Measurements from ENCODE around the gene LTC4S. TPM values are rescaled to one million over a fixed set of nuclear protein-coding genes. Genes with fewer than 3 reads are reported as not detected.
A peak's percentile ranks its signal among the peaks of the same experiment; 100 is the strongest.

Gene LTC4S
- polyA plus RNA-seq, 1 experiment: 0.40 TPM

DNA sequence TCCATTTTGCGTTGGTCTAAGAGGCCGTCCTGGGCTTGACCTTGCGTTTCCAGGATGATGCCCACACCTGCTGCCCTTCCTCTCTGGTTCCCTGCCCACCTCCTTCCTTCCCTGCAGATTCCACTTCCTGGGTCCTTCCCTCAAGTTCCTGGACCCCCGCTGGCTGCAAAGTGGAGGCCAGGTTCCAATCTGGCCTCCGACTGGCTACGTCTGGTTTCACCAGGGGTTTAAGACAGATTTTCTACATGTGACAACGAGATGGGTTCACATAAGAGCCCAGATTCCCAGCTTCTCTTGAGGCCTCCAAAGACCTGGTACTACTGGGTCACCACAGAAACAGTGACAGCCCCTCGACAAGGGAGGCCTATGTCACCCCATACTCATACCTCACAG lies 10.8 kb downstream of the LTC4S start:
- ChIA-PET POLR2A (no interaction called here), CTCF (interaction anchor here (0.6 kb wide), 1 partner anchor 9 kb away, joined by 3 read pairs; no protein-coding TSS in a partner anchor)
- Histone ChIP-seq H3K27ac (ENCODE audit: low read depth, low read length) (no peak overlapping the region), H3K4me3 (ENCODE audit: low read depth, low read length) (peak overlapping the region; percentile 77), H3K9me3 (ENCODE audit: control insufficient read depth, insufficient read depth, low read length) (no peaks in the 10 kb centered on the region; the same call in 1 of the 2 replicates), H3K27me3 (ENCODE audit: control insufficient read depth, insufficient read depth, low read length) (no peaks in the 10 kb centered on the region)
- TF ChIP-seq, protein P1, sequence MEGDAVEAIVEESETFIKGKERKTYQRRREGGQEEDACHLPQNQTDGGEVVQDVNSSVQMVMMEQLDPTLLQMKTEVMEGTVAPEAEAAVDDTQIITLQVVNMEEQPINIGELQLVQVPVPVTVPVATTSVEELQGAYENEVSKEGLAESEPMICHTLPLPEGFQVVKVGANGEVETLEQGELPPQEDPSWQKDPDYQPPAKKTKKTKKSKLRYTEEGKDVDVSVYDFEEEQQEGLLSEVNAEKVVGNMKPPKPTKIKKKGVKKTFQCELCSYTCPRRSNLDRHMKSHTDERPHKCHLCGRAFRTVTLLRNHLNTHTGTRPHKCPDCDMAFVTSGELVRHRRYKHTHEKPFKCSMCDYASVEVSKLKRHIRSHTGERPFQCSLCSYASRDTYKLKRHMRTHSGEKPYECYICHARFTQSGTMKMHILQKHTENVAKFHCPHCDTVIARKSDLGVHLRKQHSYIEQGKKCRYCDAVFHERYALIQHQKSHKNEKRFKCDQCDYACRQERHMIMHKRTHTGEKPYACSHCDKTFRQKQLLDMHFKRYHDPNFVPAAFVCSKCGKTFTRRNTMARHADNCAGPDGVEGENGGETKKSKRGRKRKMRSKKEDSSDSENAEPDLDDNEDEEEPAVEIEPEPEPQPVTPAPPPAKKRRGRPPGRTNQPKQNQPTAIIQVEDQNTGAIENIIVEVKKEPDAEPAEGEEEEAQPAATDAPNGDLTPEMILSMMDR (IDR thresholded peaks at IDR 0.05; ENCODE audit: low read depth, low read length): no peak
- no peak for DNase-seq (ENCODE audit: low read depth, low spot score)

DNA sequence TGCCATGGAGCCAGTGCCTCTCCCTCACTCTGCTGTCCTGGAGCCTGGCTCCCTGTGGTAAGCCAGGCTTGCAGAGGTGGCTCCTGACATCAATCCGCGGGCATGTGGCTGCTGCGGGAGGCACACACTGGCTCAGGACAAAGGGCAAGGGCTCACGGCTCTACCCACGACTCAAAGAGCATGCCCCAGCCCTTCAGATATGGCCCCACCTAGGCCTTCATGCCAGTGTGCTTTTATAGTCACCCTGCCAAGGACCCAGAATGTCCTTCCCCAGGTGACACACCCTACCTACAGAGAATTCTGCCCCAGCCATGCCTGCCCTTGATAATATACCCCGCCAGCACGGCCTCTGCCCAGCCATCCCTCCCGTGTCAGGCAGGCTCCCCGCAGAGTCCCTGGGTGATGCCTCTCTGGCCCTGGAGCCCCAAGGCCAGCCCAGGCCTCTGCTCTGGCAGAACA lies 11.3 kb downstream of the LTC4S start:
- H3K27ac ChIP-seq (ENCODE audit: low read depth, low read length): no peak overlapping the region
- POLR2A ChIA-PET: no interaction called here
- H3K27me3 ChIP-seq (ENCODE audit: control insufficient read depth, insufficient read depth, low read length): no peaks in the 10 kb centered on the region
- TF ChIP-seq, protein P1 (IDR thresholded peaks at IDR 0.05; ENCODE audit: low read depth, low read length): no peak
- no peaks in the 10 kb centered on the region; the same call in 1 of the 2 replicates for H3K9me3 ChIP-seq (ENCODE audit: control insufficient read depth, insufficient read depth, low read length)
- no peak for DNase-seq (ENCODE audit: low read depth, low spot score)
- peak overlapping the region; percentile 77 for H3K4me3 ChIP-seq (ENCODE audit: low read depth, low read length)
- CTCF ChIA-PET: no interaction called here

DNA sequence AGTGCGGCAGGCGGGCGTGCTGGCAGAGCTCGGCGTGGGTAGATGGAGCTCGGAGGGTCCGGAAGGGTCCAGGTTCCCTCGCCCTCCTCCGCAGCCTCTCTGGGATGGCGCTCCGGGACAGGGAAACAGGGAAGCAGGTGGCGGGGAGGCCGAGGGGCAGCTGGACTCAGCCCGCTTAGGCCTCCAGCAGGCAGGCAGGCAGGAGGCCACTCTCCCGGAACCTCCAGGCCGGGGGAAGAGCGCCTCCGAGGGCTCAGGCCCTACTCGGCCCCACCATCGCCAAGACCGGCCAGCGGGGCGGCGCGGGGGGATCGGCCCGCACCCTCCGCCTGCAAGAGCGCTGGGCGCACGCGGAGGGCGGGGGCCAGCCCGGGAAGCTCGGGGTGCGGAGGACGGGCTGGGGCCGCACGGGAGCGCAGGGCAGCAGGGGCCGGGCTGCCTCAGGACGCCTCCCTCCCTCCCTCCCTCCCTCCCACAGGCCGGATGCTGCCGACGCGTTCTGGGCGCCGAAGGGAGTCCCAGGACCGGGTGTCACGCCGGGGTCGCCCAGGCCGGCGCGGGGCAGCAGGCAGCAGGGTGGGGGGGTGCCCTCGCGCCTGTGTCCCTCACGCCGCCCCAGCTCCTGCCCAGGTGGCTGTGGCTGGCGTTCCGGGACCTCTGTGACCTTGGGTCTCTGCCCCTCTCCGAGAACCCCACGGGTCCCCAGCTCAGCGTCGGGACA lies 11.9 kb downstream of the LTC4S start:
- peak overlapping the region; percentile 77 for H3K4me3 ChIP-seq (ENCODE audit: low read depth, low read length)
- no peak overlapping the region for H3K27ac ChIP-seq (ENCODE audit: low read depth, low read length)
- H3K9me3 ChIP-seq (ENCODE audit: control insufficient read depth, insufficient read depth, low read length): no peaks in the 10 kb centered on the region; the same call in 1 of the 2 replicates
- TF ChIP-seq, protein P1 (IDR thresholded peaks at IDR 0.05; ENCODE audit: low read depth, low read length): no peak
- ChIA-PET POLR2A (interaction anchor here (1.2 kb wide), 1 partner anchor 15 kb away, joined by 5 read pairs; the partner anchor contains the start of gene SQSTM1), CTCF (interaction anchor here (0.5 kb wide), 1 partner anchor 37 kb away, joined by 5 read pairs; no protein-coding TSS in a partner anchor)
- H3K27me3 ChIP-seq (ENCODE audit: control insufficient read depth, insufficient read depth, low read length): no peaks in the 10 kb centered on the region
- DNase-seq (ENCODE audit: low read depth, low spot score): no peak

DNA sequence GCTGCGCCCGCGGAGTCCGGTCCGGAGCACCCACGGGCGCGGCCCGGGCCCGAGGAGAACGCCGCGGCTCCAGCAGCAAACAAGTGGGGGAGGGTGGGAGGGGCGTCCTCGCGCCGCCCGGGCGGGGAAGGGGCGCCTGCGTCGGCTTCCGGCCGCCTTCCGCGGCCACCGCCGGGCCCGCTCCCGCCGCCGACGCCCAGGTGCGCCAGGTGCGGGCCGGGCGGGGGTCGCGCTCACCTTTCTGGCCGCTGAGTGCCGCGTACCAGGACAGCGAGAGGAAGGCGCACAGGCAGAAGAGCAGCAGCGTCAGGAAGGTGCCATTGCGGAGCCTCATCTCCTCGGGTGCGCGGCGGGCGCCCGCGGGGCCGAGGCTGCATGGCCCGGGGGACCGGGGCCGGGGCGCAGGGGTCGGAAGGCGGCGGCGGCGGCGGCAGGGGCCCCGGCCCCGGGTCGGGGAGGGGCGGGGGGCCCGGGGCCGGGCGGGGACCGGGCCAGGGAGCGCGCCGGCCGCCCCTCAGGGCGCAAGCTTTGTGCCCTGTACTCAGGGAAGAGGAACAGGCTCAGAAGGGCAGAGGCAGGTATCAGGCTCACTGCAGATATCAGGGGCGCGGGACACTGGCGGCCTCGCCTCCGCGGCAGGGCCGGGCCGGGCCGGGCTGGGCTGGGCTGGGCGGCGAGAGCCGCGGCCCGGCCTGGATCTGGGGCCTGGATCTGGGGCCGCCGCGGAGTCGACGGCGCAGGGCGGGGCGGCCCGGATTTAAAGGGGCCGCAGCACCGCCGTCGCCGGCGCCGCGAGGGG lies 12.7 kb downstream of the LTC4S start, which contains the start of gene MGAT4B:
MGAT4B (minus strand) TSS at position 617 of the 799 bp plus-strand sequence; CDS start at position 334, 283 bp downstream.
- Histone ChIP-seq H3K9me3 (ENCODE audit: control insufficient read depth, insufficient read depth, low read length) (peaks cover 6% of the 10 kb centered on the region; the same call in 1 of the 2 replicates), H3K27ac (ENCODE audit: low read depth, low read length) (peak within 1 kb of the TSS; percentile 21), H3K27me3 (ENCODE audit: control insufficient read depth, insufficient read depth, low read length) (no peaks in the 10 kb centered on the region), H3K4me3 (ENCODE audit: low read depth, low read length) (peak within 1 kb of the TSS; percentile 77)
- ChIA-PET POLR2A (interaction anchor here (0.5 to 1.4 kb wide), 6 partner anchors 13 to 138 kb away, joined by 3 to 14 read pairs (median 5); partner anchors contain the start of gene SQSTM1), CTCF (interaction anchor here (0.5 kb wide), 1 partner anchor 37 kb away, joined by 5 read pairs; no protein-coding TSS in a partner anchor)
- no peak for DNase-seq (ENCODE audit: low read depth, low spot score)
- TF ChIP-seq, protein P1 (IDR thresholded peaks at IDR 0.05; ENCODE audit: low read depth, low read length): no peak

Data from AG04450 (cell line).